B cell (primary cell): ENCODE measurements around the gene MAN1B1. TPM values are rescaled to one million over a fixed set of nuclear protein-coding genes. Genes with fewer than 3 reads are reported as not detected.

Experiments
- ATAC-seq: fragments of 200-7000 bp; cut with Tn5 transposase; one replicate; pipeline ENCODE4 v1.10.0; 2021; ENCODE audit warnings: low read depth, mild to moderate bottlenecking, moderate number of reproducible peaks, moderate library complexity
- CTCF ChIA-PET: fragments of 350-600 bp; sonication (Branson Sonifier 250); formaldehyde crosslinking; loops from one replicate; lab custom pipeline; 2021; ENCODE audit warnings: antibody characterized with exemption, inconsistent platforms; lab: Charles Lee
- POLR2A ChIA-PET: fragments of 350-600 bp; sonication (Branson Sonifier 250); formaldehyde crosslinking; loops from one replicate; lab custom pipeline; 2021; ENCODE audit warnings: antibody characterized with exemption; lab: Charles Lee
- DNase-seq: peaks from one replicate; pipeline ENCODE4 v3.0.0; 2013
- H2AFZ ChIP-seq: 2 replicates; pipeline ENCODE4 v1.6.1; 2012; ENCODE audit warnings: mild to moderate bottlenecking, low read depth, low read length; ENCODE audit not compliant: insufficient read depth, poor library complexity, severe bottlenecking
- H3K27ac ChIP-seq, 2 donors: 1 replicate in 1 of 2; 2 replicates in 1 of 2; pipeline ENCODE4 v1.5.1; 2012 to 2013; ENCODE audit warnings: low read length in 2 of 2, mild to moderate bottlenecking in 2 of 2, moderate library complexity in 1 of 2
- H3K27me3 ChIP-seq, 4 experiments: fragments of 200-600 bp in 1 of 4; sonication (generic) in 1 of 4; replicated peaks in 1 of 4; 1 replicate in 2 of 4; 2 replicates in 2 of 4; pipeline versions ENCODE4 v1.6.1 to v1.7.0; 2013 to 2016; ENCODE audit warnings: low read length in 3 of 4, mild to moderate bottlenecking in 2 of 4, mixed read lengths in 1 of 4, moderate library complexity in 1 of 4; ENCODE audit not compliant: insufficient read depth in 4 of 4, control insufficient read depth in 3 of 4; ENCODE audit errors: control extremely low read depth in 1 of 4
- H3K36me3 ChIP-seq, 2 experiments: replicated peaks in 1 of 2; 1 replicate in 1 of 2; 2 replicates in 1 of 2; pipeline versions ENCODE4 v1.6.1 to v1.7.1; 2013; ENCODE audit warnings: low read length in 1 of 2; ENCODE audit not compliant: insufficient read depth in 2 of 2, control insufficient read depth in 1 of 2; ENCODE audit errors: control extremely low read depth in 1 of 2, extremely low read depth in 1 of 2
- H3K4me1 ChIP-seq, 2 donors: fragments of 200-600 bp in 1 of 2; sonication (generic) in 1 of 2; 1 replicate in 1 of 2; 2 replicates in 1 of 2; pipeline versions ENCODE4 v1.5.1 to v1.6.1; 2013 to 2017; ENCODE audit warnings: low read length in 2 of 2; ENCODE audit not compliant: control insufficient read depth in 2 of 2, insufficient read depth in 2 of 2
- H3K4me2 ChIP-seq: replicated peaks from 2 replicates; pipeline ENCODE3; 2012; ENCODE audit warnings: mild to moderate bottlenecking, low read depth, low read length; ENCODE audit not compliant: poor library complexity, severe bottlenecking
- H3K4me3 ChIP-seq, 5 experiments: fragments of 200-600 bp in 1 of 5; sonication (generic) in 1 of 5; 1 replicate in 3 of 5; 2 replicates in 2 of 5; pipeline versions ENCODE4 v1.5.1 to v1.7.0; 2011 to 2016; ENCODE audit warnings: low read length in 4 of 5, mild to moderate bottlenecking in 4 of 5, low read depth in 2 of 5, control low read depth in 1 of 5, moderate library complexity in 1 of 5; ENCODE audit not compliant: insufficient read depth in 1 of 5; ENCODE audit errors: control extremely low read depth in 1 of 5, extremely low read depth in 1 of 5
- H3K79me2 ChIP-seq: fragments of 200-600 bp; sonication (generic); one replicate; pipeline ENCODE4 v1.6.0; 2016; ENCODE audit warnings: low read length; ENCODE audit not compliant: control insufficient read depth, insufficient read depth
- H3K9ac ChIP-seq: fragments of 200-600 bp; sonication (generic); 2 replicates; pipeline ENCODE4 v1.6.1; 2017; ENCODE audit warnings: mild to moderate bottlenecking, low read length, moderate library complexity
- H3K9me3 ChIP-seq, 3 donors: one replicate each; pipeline versions ENCODE4 v1.6.1 to v1.7.1; 2013; ENCODE audit warnings: low read length in 2 of 3; ENCODE audit not compliant: control insufficient read depth in 2 of 3, insufficient read depth in 1 of 3; ENCODE audit errors: control extremely low read depth in 1 of 3
- H4K20me1 ChIP-seq: 2 replicates; pipeline ENCODE4 v1.6.0; 2012; ENCODE audit warnings: mild to moderate bottlenecking, low read length; ENCODE audit not compliant: insufficient read depth, control insufficient read depth, poor library complexity, severe bottlenecking
- H3K27ac Mint-ChIP-seq: one replicate; pipeline ENCODE4 v1.8.0; 2021; ENCODE audit warnings: mixed read lengths
- H3K27me3 Mint-ChIP-seq: one replicate; pipeline ENCODE4 v1.8.0; 2021; ENCODE audit warnings: mixed read lengths
- H3K4me1 Mint-ChIP-seq: one replicate; pipeline ENCODE4 v1.8.0; 2021; ENCODE audit warnings: mixed read lengths
- H3K4me3 Mint-ChIP-seq: one replicate; pipeline ENCODE4 v1.8.0; 2021; ENCODE audit warnings: mixed read lengths
- H3K9me3 Mint-ChIP-seq: one replicate; pipeline ENCODE4 v1.8.0; 2022; ENCODE audit warnings: mixed read lengths; ENCODE audit not compliant: insufficient read depth
- EZH2 ChIP-seq: IDR thresholded peaks from 2 replicates; pipeline ENCODE4 v1.6.1; 2012; ENCODE audit warnings: borderline replicate concordance, low read depth, mild to moderate bottlenecking, moderate library complexity, low read length; ENCODE audit not compliant: insufficient read depth, poor library complexity, severe bottlenecking
- WGBS: methylation state at CpG from one replicate; pipeline ENCODE4 v1.1.5; 2013; ENCODE audit warnings: missing lambda C conversion rate; ENCODE audit not compliant: insufficient coverage; 5-methylcytosine and 5-hydroxymethylcytosine counted together
- intact Hi-C: fragments of 100-400 bp; cut with micrococcal nuclease; formaldehyde crosslinking; loops from one replicate; pipeline ENCODE4 v1.10.0; 2022
- polyA plus RNA-seq: library from polyadenylated mRNA; depleted of rRNA; stranded (reverse); fragments of >200 nt; gene quantifications from 2 replicates; pipeline ENCODE4 v1.2.3, GENCODE V29; 2012
- total RNA-seq, 2 donors: library from RNA; stranded (reverse); fragments of 120-200 nt in 1 of 2; gene quantifications; 1 replicate in 1 of 2; 2 replicates in 1 of 2; pipeline versions ENCODE4 v1.2.3 to v1.2.4, GENCODE V29; 2013 to 2022
- TF ChIP-seq, protein P1 (sequence below): fragments of 200-600 bp; IDR thresholded peaks from one replicate; pipeline ENCODE4 v1.8.0; 2022; ENCODE audit warnings: antibody characterized with exemption, mild to moderate bottlenecking

The MAN1B1 gene
- total and polyA plus RNA-seq, 2 donors (not counting 1 experiment from before 2014, with no cell fraction given) = 47.0 to 68.4 TPM

DNA sequence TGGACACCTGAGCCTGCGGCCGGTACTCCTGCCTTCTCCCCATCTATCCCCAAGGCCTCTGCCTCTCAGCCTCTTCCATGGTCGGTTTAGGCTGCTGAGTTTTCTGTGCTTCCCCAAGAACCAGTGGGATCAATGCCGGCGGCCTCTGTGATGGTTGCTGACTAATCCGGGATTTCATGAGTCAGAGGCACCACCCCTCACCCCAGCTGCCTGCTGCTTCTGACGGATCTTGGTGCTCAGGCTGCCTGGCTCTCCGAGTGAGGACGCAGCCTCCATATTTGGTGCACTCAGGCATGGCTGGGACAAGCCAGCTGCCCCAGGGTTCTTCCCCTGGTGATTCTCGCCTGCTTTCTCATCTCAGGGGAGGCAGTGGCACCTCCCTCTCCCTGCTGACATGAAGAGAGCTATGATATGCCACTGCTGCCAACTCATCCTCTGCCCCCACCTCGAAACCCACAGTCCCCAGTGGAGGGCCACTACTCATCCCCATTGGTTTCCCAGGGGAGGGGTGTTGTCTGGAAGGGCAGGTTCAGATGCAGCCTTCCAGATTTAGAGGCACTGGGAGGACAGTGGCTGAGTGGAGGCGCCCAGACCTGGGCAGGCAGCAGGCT is 3.3 kb upstream of the MAN1B1 start:
- ChIA-PET CTCF (interaction anchor here (0.5 to 2.0 kb wide), 7 partner anchors 14 to 340 kb away, joined by 3 to 11 read pairs (median 4); partner anchors contain the start of gene SAPCD2), POLR2A (interaction anchor here (1.5 kb wide), 1 partner anchor 16 kb away, joined by 5 read pairs; no protein-coding TSS in a partner anchor)
- Mint-ChIP-seq H3K9me3 (no peaks in the 10 kb centered on the region), H3K27ac (peak overlapping the region; percentile 82), H3K4me1 (peaks cover 38% of the 10 kb centered on the region), H3K27me3 (no peaks in the 10 kb centered on the region), H3K4me3 (peak overlapping the region; percentile 34)
- Histone ChIP-seq H3K9ac (no peak overlapping the region), H3K36me3 (peaks cover 0 to 29% of the 10 kb centered on the region in 2 experiments), H3K9me3 (no peaks in the 10 kb centered on the region), H2AFZ (no peak overlapping the region), H3K27ac (no peak overlapping the region), H3K27me3 (no peaks in the 10 kb centered on the region), H3K4me2 (no peak overlapping the region), H3K79me2 (peaks cover 17% of the 10 kb centered on the region), H3K4me3 (no peak overlapping the region), H4K20me1 (peaks cover 19% of the 10 kb centered on the region), H3K4me1 (peaks cover 20 to 44% of the 10 kb centered on the region in 2 donors)
- intact Hi-C loops = no loop called here
- peak; percentile 49 for DNase-seq
- 45% methylated on average over 10 of the region's 12 CpGs for WGBS
- TF ChIP-seq EZH2 = no peak
- TF ChIP-seq, protein P1, sequence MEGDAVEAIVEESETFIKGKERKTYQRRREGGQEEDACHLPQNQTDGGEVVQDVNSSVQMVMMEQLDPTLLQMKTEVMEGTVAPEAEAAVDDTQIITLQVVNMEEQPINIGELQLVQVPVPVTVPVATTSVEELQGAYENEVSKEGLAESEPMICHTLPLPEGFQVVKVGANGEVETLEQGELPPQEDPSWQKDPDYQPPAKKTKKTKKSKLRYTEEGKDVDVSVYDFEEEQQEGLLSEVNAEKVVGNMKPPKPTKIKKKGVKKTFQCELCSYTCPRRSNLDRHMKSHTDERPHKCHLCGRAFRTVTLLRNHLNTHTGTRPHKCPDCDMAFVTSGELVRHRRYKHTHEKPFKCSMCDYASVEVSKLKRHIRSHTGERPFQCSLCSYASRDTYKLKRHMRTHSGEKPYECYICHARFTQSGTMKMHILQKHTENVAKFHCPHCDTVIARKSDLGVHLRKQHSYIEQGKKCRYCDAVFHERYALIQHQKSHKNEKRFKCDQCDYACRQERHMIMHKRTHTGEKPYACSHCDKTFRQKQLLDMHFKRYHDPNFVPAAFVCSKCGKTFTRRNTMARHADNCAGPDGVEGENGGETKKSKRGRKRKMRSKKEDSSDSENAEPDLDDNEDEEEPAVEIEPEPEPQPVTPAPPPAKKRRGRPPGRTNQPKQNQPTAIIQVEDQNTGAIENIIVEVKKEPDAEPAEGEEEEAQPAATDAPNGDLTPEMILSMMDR = no peak
- ATAC-seq = no peak

DNA sequence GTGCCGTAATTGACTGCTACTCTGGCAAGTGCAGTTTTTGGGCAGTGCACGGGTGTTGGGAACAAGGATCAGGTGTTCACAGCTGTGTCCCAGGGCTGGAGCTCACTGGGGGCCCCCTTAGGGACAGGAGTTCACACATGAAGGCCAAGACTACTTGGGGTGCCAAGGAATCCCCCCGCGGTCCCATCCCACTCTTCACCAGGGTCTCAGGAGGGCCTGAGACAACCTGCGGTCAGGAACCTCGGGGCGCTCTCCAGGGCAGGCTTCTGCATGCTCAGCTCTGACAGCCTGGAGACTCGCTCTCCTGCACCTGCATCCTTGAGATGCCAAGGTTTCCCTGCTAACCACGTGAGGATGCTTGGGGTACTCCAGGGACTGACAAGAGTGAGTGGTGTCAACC is 2.3 kb upstream of the MAN1B1 start:
- ChIA-PET POLR2A (interaction anchor here (0.7 to 2.8 kb wide), 3 partner anchors 15 to 466 kb away, joined by 6 to 19 read pairs (median 8); partner anchors contain the start of gene SAPCD2), CTCF (interaction anchor here (0.6 to 2.7 kb wide), 8 partner anchors 8 to 152 kb away, joined by 3 to 19 read pairs (median 4); partner anchors contain the start of genes SAPCD2 and UAP1L1)
- Mint-ChIP-seq H3K27ac (peak overlapping the region; percentile 32), H3K9me3 (no peaks in the 10 kb centered on the region), H3K27me3 (no peaks in the 10 kb centered on the region), H3K4me3 (no peak overlapping the region), H3K4me1 (peaks cover 44% of the 10 kb centered on the region)
- no peak overlapping the region for H2AFZ ChIP-seq
- ATAC-seq (no peak), DNase-seq (no peak)
- H3K9me3 ChIP-seq = no peaks in the 10 kb centered on the region
- H3K4me3 ChIP-seq = no peak overlapping the region
- TF ChIP-seq, protein P1 = no peak
- TF ChIP-seq EZH2 = no peak
- no peak overlapping the region for H3K27ac ChIP-seq
- H3K4me1 ChIP-seq = peaks cover 18 to 41% of the 10 kb centered on the region in 2 donors
- no peak overlapping the region for H3K9ac ChIP-seq
- H3K27me3 ChIP-seq = no peaks in the 10 kb centered on the region
- WGBS = 88% methylated on average over 7 of the region's 9 CpGs
- H3K79me2 ChIP-seq = peaks cover 18% of the 10 kb centered on the region
- H3K36me3 ChIP-seq = peaks cover 0 to 28% of the 10 kb centered on the region in 2 experiments
- no peak overlapping the region for H3K4me2 ChIP-seq
- intact Hi-C loops = no loop called here
- peaks cover 9% of the 10 kb centered on the region for H4K20me1 ChIP-seq
